ENCODE measurements around the gene DTHD1.
A peak's percentile ranks its signal among the peaks of the same experiment; 100 is the strongest.

Gene DTHD1

GRCh38 chr4:36349938-36350549, 68.6 kb downstream of the DTHD1 start:
- no peak for FAIRE-seq

DNA sequence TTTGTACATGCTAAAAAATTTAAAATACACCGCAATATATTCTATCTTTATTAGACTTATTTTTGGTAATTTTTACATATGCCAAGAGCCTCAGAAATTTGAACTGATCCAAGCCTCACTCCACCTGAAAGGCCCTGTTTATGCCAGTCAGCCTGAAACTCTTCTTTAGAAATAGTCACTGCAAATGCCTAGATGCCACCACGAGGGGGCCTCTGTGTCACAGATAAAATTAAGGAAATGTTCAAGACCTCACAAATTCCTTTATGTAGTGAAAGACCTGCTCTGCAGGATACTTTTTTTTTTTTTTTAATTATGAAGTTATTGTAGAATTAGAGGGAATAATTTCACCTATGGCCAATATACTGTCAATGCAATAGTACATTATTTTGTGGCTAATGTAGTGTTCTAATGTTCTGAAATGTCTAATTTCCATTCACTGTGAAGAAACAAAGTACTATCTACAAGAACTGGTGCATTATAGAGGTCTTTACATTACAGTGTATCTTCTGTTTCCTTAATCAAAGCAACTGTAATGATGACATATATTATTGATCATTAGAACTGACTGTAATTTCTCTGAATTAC, 69.8 kb downstream of the DTHD1 start:
- FAIRE-seq: peak; percentile 89

GRCh38 chr4:36353998-36354397, 72.6 kb downstream of the DTHD1 start:
- FAIRE-seq: no peak

DNA sequence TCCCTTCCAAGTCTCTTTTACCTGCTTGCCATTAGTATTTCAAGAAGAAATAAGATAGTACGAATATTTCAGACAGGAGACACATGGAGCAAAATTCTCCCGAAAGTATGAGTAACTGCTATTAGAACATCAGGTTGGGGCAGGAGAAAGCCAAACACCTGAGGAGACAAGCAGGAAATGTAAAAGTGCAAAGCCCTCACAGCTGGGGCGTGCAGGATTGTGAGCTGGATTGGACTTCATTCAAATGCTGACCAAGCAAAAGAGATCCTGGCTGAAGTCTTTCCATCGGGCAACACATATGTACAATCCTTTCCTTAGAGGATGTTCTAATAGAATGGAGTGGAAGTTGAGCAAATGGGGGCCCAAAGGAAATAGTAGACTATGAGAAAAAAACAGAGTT, 76.8 kb downstream of the DTHD1 start:
- no peak for FAIRE-seq

DNA sequence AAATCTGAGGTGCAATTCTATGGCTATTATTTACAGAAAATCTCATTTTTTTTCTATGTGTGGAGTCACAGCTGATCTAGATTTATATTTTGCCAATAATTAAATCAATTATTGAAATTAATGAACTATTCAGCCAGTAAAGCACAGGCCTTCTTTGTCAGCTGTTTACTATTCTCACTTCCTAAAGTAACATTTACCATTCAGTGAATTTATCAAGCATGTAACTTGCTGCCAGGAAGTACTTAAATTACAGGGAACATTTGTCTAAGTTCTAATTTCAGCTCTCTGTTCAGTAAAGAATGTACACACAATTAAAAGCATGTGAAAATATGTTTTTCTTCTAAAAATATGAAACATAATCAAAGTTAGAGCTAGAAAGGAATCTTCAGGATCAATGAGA, 79.3 kb downstream of the DTHD1 start:
- FAIRE-seq: no peak

DNA sequence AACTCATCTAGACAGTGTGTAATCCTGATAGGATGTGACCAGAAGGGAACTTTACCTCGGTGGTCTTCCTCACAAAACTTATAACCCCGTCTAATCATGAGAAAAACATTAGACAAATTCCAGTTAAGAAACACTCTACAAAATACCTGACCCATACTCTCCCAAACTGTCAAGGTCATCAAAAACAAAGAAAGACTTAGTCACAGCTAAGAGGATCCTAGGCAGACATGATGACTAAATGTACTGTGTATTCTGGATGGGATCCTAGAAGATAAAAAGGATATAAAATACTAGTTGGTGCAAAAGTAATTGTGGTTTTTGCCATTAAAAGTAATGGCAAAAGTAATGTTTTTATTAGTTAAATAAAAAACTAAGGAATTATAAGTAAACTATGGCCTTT, 81.6 kb downstream of the DTHD1 start:
- FAIRE-seq: no peak

DNA sequence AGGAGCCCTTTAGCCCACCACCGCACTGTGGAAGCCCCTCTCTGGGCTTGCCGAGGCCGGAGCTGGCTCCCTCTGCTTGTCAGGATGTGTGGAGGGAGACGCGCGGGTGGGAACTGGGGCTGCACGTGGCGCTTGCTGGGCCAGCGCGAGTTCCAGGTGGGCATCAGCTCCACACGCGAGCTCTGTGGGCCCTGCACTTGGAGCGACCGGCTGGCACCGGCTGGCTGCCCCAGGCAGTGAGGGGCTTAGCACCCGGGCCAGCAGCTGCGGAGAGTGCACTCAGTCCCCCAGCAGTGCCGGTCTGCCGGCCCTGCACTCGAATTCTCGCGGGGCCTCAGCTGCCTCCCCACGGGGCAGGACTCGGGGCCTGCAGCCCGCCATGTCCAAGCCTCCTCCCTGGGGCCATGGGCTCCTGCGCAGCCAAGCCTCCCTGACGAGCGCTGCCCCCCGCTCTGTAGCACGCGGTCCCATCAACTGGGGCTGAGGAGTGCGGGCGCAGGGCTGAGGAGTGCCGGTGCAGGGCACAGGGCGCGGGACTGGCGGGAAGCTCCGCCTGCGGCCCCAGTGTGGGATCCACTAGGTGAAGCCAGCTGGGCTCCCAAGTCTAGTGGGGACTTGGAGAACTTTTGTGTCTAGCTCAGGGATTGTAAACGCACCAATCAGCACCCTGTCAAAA, 93.6 kb downstream of the DTHD1 start:
- FAIRE-seq: no peak

- FAIRE-seq: no peak
Observed at GRCh38 chr4:36385951-36386571, 104.6 kb downstream of the DTHD1 start.

DNA sequence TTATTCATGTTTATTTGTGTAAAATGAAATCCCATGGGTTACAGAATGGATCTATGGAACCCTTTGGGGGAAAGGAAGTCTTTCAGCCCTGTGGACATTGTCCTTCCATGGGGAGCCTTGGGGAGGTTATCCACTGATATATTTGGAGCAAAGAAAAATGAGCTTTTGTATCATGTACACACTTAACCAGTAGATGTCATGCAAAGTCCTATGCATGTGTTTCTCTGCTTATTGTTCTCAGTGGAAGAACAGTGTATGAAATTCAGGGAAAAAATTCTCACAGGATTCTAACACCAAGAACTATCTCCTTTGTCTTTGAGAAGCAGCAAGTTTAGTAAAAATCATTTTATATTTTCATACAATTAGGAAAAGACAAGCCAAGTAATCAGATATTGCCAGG, 105.3 kb downstream of the DTHD1 start:
- FAIRE-seq: no peak

- FAIRE-seq: no peak
Observed at GRCh38 chr4:36388710-36389109, 107.3 kb downstream of the DTHD1 start.

- no peak for FAIRE-seq
Observed at GRCh38 chr4:36391411-36391810, 110.0 kb downstream of the DTHD1 start.

DNA sequence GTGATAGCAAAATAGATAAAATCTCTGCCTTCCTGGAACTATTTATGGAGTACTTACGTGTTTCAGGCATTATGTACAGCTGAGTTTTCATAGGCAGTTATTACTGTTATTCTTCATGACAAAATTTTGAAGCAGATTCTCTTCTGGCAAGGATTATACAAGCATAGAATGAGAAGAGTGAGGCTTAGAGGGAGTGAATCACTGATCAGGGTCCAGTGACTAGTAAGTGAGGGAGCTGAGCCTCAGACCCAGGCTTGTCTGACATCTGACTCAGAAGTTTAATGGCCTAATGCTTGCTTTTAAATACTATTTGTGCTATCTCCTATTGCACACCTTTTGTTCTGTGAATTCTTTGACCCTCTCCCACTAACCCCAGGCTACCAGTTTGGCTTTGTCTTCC, 110.6 kb downstream of the DTHD1 start:
- FAIRE-seq: no peak

- FAIRE-seq: no peak
Observed at GRCh38 chr4:36392916-36393315, 111.5 kb downstream of the DTHD1 start.

All from endometrium (tissue), 2 donors.